ENCODE measurements around the gene RPL7A.
A peak's percentile ranks its signal among the peaks of the same experiment; 100 is the strongest.

DNA sequence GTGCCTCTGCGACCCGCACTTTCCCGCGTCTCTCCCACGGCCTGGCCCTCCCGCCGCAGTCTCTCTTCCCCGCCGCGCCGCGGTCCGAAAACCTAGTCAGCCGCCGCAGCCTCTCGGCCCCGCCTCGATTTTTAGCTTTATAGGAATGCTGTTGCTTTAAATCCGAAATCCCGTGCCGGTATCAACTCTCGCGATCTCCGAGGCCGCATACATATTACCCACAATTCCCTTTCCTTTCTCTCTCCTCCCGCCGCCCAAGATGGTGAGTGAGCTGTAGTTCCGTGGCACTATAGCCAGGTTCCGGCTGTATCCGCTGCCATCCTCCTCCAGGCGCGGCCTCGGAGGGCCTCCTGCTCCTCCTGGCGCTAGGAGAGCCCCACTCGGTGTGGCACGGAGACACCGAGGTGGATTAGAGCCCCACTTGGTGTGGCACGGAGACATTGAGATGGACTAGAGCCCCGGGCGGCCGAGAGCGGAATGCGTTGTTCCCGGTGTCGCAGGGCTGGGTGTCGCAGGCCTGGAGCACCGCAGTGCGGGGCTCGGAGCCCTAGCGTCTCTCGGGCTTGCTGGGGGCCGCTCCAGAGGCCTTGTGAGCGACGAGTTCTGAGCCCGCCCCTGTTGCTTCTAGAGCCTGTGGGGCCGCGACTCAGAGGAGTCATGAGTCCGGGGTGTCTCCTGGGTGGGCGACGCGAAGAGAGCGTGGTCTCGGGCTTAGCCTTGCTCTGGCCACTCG is at the start of gene RPL7A, which contains the start of gene MED22:
- TF ChIP-seq, protein P1, sequence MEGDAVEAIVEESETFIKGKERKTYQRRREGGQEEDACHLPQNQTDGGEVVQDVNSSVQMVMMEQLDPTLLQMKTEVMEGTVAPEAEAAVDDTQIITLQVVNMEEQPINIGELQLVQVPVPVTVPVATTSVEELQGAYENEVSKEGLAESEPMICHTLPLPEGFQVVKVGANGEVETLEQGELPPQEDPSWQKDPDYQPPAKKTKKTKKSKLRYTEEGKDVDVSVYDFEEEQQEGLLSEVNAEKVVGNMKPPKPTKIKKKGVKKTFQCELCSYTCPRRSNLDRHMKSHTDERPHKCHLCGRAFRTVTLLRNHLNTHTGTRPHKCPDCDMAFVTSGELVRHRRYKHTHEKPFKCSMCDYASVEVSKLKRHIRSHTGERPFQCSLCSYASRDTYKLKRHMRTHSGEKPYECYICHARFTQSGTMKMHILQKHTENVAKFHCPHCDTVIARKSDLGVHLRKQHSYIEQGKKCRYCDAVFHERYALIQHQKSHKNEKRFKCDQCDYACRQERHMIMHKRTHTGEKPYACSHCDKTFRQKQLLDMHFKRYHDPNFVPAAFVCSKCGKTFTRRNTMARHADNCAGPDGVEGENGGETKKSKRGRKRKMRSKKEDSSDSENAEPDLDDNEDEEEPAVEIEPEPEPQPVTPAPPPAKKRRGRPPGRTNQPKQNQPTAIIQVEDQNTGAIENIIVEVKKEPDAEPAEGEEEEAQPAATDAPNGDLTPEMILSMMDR (IDR thresholded peaks at IDR 0.05) = peak in 2 of 3 experiments; percentile 19 to 27
- no peak for TF ChIP-seq POLR2A (IDR thresholded peaks at IDR 0.05)
